PC-3 (cell line): ENCODE data around the gene IGDCC3.

Experiments used
- CTCF ChIP-seq: fragments of 300-600 bp; sonication (generic); conservative IDR thresholded peaks from 2 replicates; pipeline ENCODE4 v1.5.1; 2017; ENCODE audit warnings: antibody characterized with exemption, low read depth, mild to moderate bottlenecking, low read length
- EZH2 ChIP-seq: fragments of 300-600 bp; sonication (generic); IDR thresholded peaks from one replicate; pipeline ENCODE4 v1.6.1; 2017; ENCODE audit warnings: antibody characterized with exemption, mild to moderate bottlenecking, low read length; ENCODE audit not compliant: unreplicated experiment
- EZH2phosphoT487 ChIP-seq: fragments of 300-600 bp; sonication (generic); IDR thresholded peaks from 2 replicates; pipeline ENCODE4 v1.6.1; 2018; ENCODE audit warnings: mild to moderate bottlenecking, antibody characterized with exemption, low read length, borderline replicate concordance

GRCh38 chr15:65396283-65396964 is 18.6 kb upstream of the IGDCC3 start:
- TF ChIP-seq CTCF (no peak), EZH2phosphoT487 (no peak), EZH2 (no peak)
